Activated CD4-positive, alpha-beta T cell treated with anti-CD3 and anti-CD28 coated beads for 1 hour (primary cell): Measurements from ENCODE around the gene ZBTB44.
"Not testable (repeated sequence)": the region's sequence is repeated elsewhere in the genome, so short reads cannot be mapped to it uniquely, and the experiment has no call there.

Experiments used
- DNase-seq: peaks from one replicate; pipeline ENCODE4 v3.0.0-alpha.2; 2020

Gene ZBTB44

GRCh38 chr11:130246270-130246669, 68.4 kb downstream of the ZBTB44 start:
- no peak for DNase-seq

- not testable (repeated sequence) for DNase-seq
Observed at GRCh38 chr11:130245375-130245774, 69.3 kb downstream of the ZBTB44 start.

- no peak for DNase-seq
Observed at GRCh38 chr11:130244848-130245247, 69.9 kb downstream of the ZBTB44 start.

DNA sequence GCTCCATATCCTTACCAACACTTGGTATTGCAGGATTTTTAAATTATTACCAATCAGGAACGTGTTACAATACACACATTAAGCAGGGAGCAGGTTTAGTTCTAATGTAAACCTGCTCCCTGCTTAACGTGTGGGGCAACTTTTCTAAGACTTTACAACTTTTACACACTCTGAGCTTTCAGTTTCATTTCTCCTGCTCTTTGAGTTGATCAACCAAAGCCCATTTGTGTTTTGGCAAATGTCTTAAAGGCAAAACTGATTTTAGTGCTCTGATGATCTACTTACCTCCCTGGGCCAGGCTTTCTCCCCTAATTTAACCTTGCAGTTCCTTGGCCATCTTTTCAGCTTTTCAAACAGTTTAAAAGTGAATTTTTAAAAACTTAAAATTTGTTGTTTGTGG, 70.9 kb downstream of the ZBTB44 start:
- no peak for DNase-seq

DNA sequence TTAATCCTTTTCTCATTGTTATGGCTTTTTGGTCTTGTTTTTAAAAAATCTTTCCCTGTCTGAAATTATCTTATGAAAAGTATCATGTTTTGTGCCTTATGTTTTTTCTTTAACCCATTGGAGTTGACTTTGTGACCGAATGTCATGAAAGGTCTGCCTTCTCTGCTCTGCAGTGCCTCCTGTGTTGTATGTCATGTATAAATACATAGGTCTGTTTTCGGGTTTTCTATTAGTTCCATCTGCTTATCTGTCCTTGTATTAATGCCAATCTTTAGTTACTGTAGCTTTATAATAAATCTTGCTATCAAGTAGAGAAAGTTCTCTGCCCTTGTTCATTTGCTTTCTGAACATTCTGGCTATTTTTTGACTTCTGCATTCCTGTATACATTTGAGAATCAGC, 73.0 kb downstream of the ZBTB44 start:
- no peak for DNase-seq

GRCh38 chr11:130237282-130238006, 77.3 kb downstream of the ZBTB44 start:
- no peak for DNase-seq

DNA sequence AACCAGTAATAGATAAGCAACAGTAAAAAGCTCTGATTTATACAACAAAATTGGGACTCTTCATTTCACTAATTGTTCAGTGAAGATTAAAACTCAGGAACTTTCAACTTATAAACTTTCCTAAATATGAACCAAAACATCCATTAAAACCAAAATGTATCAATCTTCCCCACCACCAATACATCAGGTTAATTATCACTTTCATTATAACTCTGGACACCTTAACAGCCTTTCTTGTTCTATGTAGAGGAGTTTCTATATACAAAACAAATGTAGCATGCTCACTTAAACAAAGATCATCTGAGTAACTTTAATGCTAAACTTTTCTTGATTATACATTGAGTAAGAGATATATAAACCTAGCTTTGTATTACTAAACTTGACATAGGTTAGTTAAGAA, 80.4 kb downstream of the ZBTB44 start:
- no peak for DNase-seq

- DNase-seq: not testable (repeated sequence)
Observed at GRCh38 chr11:130233888-130234287, 80.8 kb downstream of the ZBTB44 start.

- DNase-seq: not testable (repeated sequence)
Observed at GRCh38 chr11:130233486-130233885, 81.2 kb downstream of the ZBTB44 start.

DNA sequence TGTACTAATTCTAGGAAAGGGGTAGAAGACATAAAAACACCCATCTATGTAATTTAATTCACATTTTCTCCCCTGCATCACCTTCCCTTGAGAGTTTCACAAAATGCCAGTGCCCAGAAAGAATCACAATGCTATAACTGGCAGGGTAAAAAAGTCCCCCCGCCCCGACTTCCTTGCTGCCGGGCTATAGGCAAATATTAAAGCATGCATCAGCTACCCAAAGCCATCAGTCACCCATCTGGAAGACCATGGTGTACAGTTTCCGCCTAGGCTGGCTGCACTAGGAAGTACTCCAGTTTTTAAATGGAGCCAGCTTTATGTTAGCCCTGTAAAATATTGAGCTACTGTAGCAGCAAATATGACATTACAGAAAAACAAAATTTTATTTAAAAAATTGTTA, 87.3 kb downstream of the ZBTB44 start:
- DNase-seq: no peak

DNA sequence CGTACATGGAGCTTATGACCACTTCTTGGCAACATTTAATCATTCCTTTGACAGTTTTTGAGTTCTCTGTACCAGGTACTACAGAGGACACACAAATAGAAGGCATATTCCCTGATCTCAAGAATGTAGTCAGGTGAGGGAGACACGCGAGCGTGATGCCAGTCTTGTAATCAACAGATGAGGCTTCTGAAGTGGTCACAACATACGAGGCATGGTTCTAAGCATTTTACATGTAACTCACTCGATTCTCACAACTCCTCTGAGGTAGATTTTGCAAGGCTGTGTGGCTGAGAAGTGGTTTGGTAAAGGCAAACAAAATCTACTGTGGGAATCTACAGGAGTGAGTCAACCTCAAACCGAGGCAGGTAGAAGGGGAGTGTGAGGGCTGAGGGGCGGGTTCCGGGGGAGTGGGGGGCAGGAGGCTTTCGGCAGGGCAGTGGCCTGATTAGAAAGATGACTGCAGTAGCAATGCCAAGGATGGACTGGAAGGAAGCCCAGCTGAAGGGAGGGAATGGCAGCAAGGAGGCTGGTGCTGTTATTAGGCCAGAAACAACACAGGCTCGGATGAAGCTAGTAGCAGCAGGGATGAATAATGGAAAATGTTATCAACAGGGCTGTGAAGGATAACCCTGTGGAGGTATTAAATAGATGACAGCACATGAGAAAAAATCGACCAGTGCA, 91.3 kb downstream of the ZBTB44 start:
- DNase-seq: no peak

GRCh38 chr11:130220311-130221035, 94.2 kb downstream of the ZBTB44 start:
- DNase-seq: no peak

DNA sequence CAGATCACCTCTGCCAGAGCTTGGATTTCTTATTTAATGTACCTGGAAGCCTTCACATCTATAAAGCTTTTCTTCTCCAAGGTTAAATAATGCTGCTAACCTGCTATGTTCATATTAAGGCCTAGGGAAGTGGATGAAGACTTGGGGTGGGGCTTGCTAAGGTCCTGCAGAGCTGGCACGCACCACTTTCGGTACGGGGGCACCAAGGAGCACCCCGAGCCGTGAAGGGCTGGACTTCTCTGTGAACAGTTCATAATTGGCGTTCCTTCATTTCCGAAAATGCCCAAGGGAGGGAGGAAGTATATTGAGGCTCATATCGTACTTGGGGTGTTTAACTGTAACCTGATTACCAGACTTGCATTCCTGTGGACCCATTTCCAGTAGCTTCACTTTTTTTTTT, 95.6 kb downstream of the ZBTB44 start:
- no peak for DNase-seq

GRCh38 chr11:130218501-130219070, 96.1 kb downstream of the ZBTB44 start:
- no peak for DNase-seq

- DNase-seq: no peak
Observed at GRCh38 chr11:130217133-130218031, 97.3 kb downstream of the ZBTB44 start.

- DNase-seq: no peak
Observed at GRCh38 chr11:130216591-130217132, 98.1 kb downstream of the ZBTB44 start.

DNA sequence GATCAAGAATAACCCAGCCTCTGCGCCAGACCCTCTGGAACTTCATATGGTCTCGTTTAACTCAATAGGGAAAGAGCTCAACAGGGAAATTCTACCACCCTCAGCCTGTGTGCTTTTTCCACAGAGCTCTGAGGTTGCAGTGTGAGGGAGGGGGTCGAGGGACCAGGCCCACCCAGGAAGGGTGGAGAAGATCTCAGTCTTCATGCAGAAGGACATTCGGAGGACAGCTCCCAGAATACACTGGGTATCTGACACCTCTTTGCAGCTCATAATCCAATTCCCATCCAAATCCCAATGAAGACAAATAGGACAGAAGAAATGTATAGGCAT, 98.5 kb downstream of the ZBTB44 start:
- no peak for DNase-seq

DNA sequence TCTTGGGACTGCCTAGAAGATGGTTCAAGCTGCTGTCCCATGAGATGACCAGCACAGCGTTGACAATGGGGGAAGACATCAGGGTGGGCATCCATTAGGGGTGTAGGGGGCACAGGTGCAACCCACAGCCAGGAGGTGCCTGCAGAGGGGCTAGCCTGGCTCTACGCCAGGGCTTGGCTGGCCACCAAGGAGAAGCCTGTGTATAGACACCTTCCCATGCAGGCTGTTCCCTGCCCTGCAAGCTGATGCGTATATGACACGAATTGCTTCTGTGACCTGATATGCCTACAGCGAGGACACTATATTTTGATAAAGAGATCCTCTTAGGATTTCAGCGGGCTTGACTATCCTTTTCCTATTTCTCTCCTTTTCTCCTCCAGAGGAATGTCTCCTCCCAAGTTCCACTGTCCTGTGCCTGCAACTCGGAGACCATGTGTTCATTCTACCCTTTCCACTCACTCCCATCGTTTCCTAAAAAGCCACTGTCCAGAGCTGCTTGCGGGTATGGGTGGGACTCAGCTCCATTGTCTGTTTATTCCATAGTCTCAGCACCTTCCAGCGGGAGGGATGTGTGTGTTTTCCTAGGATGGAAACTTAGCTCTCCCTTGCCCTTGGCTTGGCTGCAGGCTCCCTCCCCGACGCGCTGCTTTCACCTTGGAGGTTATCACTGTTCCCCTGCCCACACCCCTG, 99.0 kb downstream of the ZBTB44 start:
- DNase-seq: no peak

GRCh38 chr11:130214861-130215530, 99.7 kb downstream of the ZBTB44 start:
- DNase-seq: no peak

GRCh38 chr11:130213979-130214281, 100.8 kb downstream of the ZBTB44 start:
- DNase-seq: no peak
